Measurements from ENCODE around the gene CCDC88C. TPM values are rescaled to one million over a fixed set of nuclear protein-coding genes. Genes with fewer than 3 reads are reported as not detected.
"Not testable (repeated sequence)": the region's sequence is repeated elsewhere in the genome, so short reads cannot be mapped to it uniquely, and the experiment has no call there.

The CCDC88C gene, protein sequence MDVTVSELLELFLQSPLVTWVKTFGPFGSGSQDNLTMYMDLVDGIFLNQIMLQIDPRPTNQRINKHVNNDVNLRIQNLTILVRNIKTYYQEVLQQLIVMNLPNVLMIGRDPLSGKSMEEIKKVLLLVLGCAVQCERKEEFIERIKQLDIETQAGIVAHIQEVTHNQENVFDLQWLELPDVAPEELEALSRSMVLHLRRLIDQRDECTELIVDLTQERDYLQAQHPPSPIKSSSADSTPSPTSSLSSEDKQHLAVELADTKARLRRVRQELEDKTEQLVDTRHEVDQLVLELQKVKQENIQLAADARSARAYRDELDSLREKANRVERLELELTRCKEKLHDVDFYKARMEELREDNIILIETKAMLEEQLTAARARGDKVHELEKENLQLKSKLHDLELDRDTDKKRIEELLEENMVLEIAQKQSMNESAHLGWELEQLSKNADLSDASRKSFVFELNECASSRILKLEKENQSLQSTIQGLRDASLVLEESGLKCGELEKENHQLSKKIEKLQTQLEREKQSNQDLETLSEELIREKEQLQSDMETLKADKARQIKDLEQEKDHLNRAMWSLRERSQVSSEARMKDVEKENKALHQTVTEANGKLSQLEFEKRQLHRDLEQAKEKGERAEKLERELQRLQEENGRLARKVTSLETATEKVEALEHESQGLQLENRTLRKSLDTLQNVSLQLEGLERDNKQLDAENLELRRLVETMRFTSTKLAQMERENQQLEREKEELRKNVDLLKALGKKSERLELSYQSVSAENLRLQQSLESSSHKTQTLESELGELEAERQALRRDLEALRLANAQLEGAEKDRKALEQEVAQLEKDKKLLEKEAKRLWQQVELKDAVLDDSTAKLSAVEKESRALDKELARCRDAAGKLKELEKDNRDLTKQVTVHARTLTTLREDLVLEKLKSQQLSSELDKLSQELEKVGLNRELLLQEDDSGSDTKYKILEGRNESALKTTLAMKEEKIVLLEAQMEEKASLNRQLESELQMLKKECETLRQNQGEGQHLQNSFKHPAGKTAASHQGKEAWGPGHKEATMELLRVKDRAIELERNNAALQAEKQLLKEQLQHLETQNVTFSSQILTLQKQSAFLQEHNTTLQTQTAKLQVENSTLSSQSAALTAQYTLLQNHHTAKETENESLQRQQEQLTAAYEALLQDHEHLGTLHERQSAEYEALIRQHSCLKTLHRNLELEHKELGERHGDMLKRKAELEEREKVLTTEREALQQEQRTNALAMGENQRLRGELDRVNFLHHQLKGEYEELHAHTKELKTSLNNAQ (N-terminal part only)
- 10 to 100 TPM in 8 of 12 donors, 1 to 10 TPM in 3, not detected in 1; 8.9 to 30.9 (median 13.1) TPM for polyA plus RNA-seq (ENCODE audit: insufficient read length in 12 of 12)
- long read RNA-seq, donor 1, partial matches to known transcripts = 0 of 2 reads
- long read RNA-seq, donor 1, other reads (novel, unspliced or antisense) = 0 of 2 reads
- long read RNA-seq, donor 2 = 0 reads
- long read RNA-seq, donor 3 = 0 reads
- long read RNA-seq, donor 4 = 0 reads
- long read RNA-seq, donor 5, full-length matches to known transcripts = 2 of 2 reads
- long read RNA-seq, donor 5, partial matches to known transcripts = 0 of 2 reads
- long read RNA-seq, donor 5, other reads (novel, unspliced or antisense) = 0 of 2 reads
- long read RNA-seq, donor 6 = 0 reads
- long read RNA-seq, donor 7 = 0 reads
- long read RNA-seq, donor 8 = 0 reads
- long read RNA-seq, donor 9 = 0 reads
- long read RNA-seq, donor 10 = 0 reads
- long read RNA-seq, donor 11 = 0 reads

- no peak for DNase-seq
These were observed at the start of gene CCDC88C for GRCh38 chr14:91417120-91417982. CCDC88C (minus strand) TSS chr14:91417820; CDS start chr14:91417690, 130 bp downstream.

GRCh38 chr14:91466192-91466591 lies 48.6 kb upstream of the CCDC88C start:
- DNase-seq = no peak

DNA sequence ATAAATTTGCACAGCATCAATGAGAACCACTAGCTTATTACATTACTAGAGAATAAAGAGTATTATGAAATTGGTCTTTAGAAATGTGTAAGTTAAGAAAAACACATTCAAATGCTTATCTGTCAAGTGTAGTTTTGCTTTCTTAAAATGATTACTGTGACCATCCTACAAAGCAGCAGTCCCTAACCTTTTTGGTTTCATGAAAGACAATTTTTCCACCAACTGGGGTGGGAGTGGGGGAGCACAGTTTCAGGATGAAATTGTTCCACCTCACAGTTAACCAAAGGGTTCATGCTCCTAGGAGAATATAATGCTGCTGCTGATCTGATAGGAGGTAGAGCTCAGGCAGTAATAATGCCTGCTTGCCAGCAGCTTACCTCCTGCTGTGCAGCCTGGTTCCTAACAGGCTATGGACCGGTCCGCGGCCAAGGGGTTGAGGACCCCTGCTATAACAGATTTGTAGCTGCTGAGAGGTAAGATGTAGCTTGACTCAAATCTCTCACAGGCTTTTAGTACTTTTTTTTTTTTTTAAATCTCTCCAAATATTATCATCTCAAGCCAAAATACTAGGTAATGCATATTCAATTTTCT lies 47.1 kb upstream of the CCDC88C start:
- DNase-seq = no peak

DNA sequence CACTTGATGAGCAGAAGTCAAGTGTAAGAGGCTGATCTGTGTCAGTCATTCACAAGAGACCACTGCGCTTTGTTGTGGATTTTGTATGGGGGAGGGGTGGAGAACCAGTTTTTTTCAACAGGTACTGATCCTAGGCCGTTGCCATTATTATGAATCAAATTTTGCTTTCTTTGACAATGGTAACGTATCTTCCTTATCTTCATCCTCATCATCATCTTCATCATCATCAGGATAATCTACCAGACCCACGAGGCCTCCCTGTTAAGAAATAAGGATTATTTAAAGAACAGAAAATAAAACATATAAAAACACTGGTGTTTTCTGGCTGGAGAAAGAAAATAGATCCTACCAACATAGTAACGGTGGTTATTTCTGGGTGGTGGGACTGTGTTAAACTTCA lies 41.0 kb upstream of the CCDC88C start:
- DNase-seq = no peak

- DNase-seq = no peak
These were observed 38.7 kb upstream of the CCDC88C start for GRCh38 chr14:91456283-91456682.

DNA sequence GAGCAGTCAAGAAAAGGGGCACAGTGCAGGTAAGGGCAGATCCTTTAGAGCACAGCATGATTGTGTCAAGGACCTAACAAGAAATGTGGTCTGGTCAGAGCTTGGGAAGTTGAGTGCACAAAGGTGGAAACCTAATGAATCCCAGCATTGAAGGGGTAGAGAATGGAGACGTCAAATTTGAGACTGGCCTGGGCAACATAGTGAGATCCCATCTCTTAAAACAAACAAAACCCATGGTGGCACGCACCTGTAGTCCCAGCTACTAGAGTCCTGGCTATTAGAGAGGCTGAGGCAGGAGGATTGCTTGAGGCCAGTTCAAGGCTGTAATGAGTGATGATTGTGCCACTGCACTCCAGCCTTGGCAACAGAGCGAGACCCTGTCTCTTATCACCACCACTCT lies 37.0 kb upstream of the CCDC88C start:
- no peak for DNase-seq

GRCh38 chr14:91454155-91454554 lies 36.5 kb upstream of the CCDC88C start:
- no peak for DNase-seq

DNA sequence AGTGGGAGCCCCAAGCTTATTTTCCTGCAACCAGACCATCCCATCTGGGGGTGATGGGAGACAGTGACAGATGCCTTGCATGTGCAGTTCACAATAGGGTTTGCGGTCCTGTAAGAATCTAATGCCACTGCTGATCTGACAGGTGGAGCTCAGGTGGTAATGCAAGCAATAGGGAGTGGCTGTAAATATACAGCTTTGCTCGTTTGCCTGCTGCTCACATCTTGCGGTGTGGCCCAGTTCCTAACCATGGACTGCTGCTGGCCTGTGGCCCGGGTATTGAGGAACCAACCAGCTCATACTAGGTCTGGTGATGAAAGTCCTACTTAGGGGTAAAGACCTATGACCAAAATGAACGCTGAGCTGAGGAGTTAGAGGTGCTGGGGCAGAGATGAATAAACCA lies 36.1 kb upstream of the CCDC88C start:
- DNase-seq = no peak

DNA sequence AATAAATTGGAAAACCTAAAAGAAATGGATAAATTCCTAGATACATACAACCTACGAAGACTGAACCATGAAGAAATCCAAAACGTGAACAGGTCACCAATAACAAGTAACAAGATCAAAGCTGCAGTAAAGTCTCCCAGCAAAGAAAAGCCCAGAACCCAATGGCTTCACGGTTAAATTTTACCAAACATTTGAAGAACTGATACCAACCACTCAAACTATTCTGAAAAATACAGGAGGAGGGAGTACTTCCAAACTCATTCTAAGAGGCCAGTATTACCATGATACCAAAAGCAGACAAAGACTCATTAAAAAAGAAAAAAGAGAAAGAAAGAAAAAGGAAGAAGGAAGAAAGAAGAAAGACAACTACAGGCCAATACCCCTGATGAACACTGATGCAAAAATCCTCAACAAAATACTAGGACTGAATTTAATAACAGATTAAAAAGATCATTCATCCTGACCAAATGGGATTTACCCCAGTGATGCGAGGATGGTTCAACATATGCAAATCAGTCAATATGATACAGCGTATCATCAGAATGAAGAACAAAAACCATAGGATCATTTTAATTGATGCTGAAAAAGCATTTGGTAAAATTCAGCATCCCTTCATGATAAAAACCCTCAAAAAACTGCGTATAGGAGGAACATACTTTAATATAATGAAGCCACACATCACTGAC lies 26.9 kb upstream of the CCDC88C start:
- no peak for DNase-seq

- DNase-seq = no peak
These were observed 21.7 kb upstream of the CCDC88C start for GRCh38 chr14:91439345-91439744.

DNA sequence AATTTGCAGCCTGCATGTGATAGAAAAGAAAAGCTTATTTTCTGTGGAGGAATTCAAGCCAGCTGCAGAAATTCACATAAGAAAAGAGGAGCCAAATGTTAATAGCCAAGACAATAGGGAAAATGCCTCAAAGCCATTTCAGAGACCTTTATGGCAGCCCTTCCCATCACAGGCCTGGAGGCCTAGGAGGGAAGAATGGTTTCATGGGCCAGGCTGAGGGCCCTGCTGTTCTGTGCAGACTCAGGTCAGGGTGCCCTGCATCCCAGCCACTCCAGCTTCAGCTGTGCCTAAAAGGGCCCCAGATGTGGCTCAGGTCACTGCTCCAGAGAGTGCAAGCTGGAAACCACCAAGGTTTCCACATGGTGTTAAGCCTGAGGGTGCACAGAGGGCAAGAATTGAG lies 21.2 kb upstream of the CCDC88C start:
- DNase-seq = no peak

- not testable (repeated sequence) for DNase-seq
These were observed 18.6 kb upstream of the CCDC88C start for GRCh38 chr14:91436266-91436665.

DNA sequence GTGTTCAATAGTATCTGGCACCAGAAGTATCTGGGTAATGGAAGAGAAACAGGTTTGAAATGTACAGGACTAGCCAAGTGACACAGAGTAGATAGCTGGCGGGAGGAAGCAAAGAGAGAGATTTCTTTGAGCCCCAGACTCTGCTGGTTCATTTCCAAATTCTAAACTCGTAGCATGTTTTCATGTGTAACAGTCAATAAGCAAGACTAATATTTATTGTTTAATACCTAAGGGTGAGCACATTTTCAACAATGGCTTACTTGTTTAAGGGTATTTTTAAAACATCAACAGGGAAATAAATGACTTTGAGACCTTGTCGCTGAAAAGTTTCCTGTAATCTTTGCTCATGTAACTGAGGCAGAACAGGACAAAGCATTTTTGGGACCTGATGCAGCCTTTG lies 11.8 kb upstream of the CCDC88C start:
- DNase-seq = no peak

GRCh38 chr14:91428931-91429330 lies 11.3 kb upstream of the CCDC88C start:
- not testable (repeated sequence) for DNase-seq

- not testable (repeated sequence) for DNase-seq
These were observed 7.9 kb upstream of the CCDC88C start for GRCh38 chr14:91425531-91425944.

- DNase-seq = no peak
These were observed 7.4 kb upstream of the CCDC88C start for GRCh38 chr14:91424813-91425530.

DNA sequence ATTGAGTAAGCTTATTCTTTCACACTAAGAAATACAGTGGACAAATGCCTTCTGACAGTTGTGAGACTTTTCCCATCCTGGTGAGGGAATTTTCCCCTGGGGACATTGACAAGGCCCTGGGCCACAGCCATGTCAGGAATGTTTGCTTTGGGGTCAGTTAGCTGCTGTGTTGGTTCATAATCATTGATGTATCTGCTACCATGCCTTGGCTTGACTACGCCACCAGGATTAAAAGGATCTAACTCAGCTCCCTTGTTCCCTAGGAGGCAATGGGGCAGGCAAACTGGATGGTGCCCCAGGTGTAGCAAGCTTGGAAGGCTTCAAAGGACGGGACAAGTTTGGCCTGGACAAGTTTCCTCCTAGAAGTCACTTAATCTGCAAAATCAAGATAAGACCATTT lies 3.1 kb upstream of the CCDC88C start:
- DNase-seq = no peak

DNA sequence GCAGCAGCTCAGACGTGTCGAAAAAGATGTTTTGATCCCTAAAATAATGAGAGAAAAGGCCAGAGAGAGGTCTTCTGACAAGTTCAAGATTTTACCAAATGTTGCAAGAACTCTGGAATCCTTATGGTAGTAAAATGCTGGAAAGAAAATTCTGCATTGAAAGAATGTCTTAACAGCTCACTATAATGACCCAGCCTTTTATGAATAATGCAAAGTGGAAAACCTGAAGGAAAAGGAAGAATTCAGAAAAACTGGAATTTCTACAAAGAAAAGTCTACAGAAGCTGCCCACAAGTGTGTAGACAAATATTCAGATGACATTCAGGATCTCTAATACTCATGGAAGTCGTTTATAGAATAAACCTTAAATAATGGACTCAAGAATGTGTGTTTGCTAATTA lies 1.8 kb upstream of the CCDC88C start:
- no peak for DNase-seq
